Hepatocyte (in vitro differentiated cells): ENCODE results near the gene FARP2. TPM values are rescaled to one million over a fixed set of nuclear protein-coding genes. Genes with fewer than 3 reads are reported as not detected.
"Not testable (repeated sequence)": the region's sequence is repeated elsewhere in the genome, so short reads cannot be mapped to it uniquely, and the experiment has no call there.

Experiments
- DNase-seq: peaks from one replicate; pipeline ENCODE4 v3.0.0-alpha.2; 2016; ENCODE audit warnings: low spot score
- H2AFZ ChIP-seq: fragments of 200-600 bp; sonication (generic); 2 replicates; pipeline ENCODE4 v1.6.0; 2016; ENCODE audit warnings: antibody characterized with exemption, mild to moderate bottlenecking
- H3K27ac ChIP-seq: fragments of 200-600 bp; sonication (generic); 2 replicates; pipeline ENCODE4 v1.5.1; 2016; ENCODE audit warnings: mild to moderate bottlenecking
- H3K27me3 ChIP-seq: fragments of 200-600 bp; sonication (generic); 2 replicates; pipeline ENCODE4 v1.6.1; 2016
- H3K36me3 ChIP-seq: fragments of 200-600 bp; sonication (generic); replicated peaks from 2 replicates; pipeline ENCODE4 v1.5.1; 2016; ENCODE audit warnings: low read depth; ENCODE audit not compliant: insufficient read depth
- H3K4me1 ChIP-seq: fragments of 200-600 bp; sonication (generic); 2 replicates; pipeline ENCODE4 v1.5.1; 2016; ENCODE audit warnings: mild to moderate bottlenecking, moderate library complexity; ENCODE audit not compliant: insufficient read depth
- H3K4me2 ChIP-seq: fragments of 200-600 bp; sonication (generic); 2 replicates; pipeline ENCODE4 v1.6.0; 2016
- H3K4me3 ChIP-seq: fragments of 200-600 bp; sonication (generic); 2 replicates; pipeline ENCODE4 v1.5.1; 2016; ENCODE audit warnings: mild to moderate bottlenecking
- H3K79me2 ChIP-seq: fragments of 200-600 bp; sonication (generic); 2 replicates; pipeline ENCODE4 v1.6.0; 2017; ENCODE audit warnings: mild to moderate bottlenecking
- H3K9me2 ChIP-seq: fragments of 200-600 bp; sonication (generic); replicated peaks from 2 replicates; pipeline ENCODE4 v1.6.0; 2017; ENCODE audit warnings: mild to moderate bottlenecking; ENCODE audit not compliant: insufficient read depth
- H3K9me3 ChIP-seq: fragments of 200-600 bp; sonication (generic); 2 replicates; pipeline ENCODE4 v1.5.1; 2016; ENCODE audit warnings: low read depth, mild to moderate bottlenecking
- H4K20me1 ChIP-seq: fragments of 200-600 bp; sonication (generic); 2 replicates; pipeline ENCODE4 v1.6.0; 2016; ENCODE audit warnings: mild to moderate bottlenecking; ENCODE audit not compliant: insufficient read depth, poor library complexity, severe bottlenecking
- CTCF ChIP-seq: fragments of 200-600 bp; sonication (generic); IDR thresholded peaks from 2 replicates; pipeline ENCODE4 v1.5.1; 2016; ENCODE audit warnings: antibody characterized with exemption, mild to moderate bottlenecking; ENCODE audit not compliant: poor library complexity
- EZH2 ChIP-seq: fragments of 200-600 bp; sonication (generic); IDR thresholded peaks from 2 replicates; pipeline ENCODE4 v1.6.1; 2016; ENCODE audit warnings: antibody characterized with exemption, mild to moderate bottlenecking, borderline replicate concordance
- EZH2phosphoT487 ChIP-seq: fragments of 200-600 bp; sonication (generic); IDR thresholded peaks from one replicate; pipeline ENCODE4 v1.6.1; 2018; ENCODE audit warnings: antibody characterized with exemption, mild to moderate bottlenecking, low read depth, moderate library complexity; ENCODE audit not compliant: unreplicated experiment, severe bottlenecking
- WGBS: methylation state at CpG from one replicate; pipeline ENCODE4 v1.1.6; 2016; ENCODE audit warnings: low lambda C conversion rate; ENCODE audit errors: missing lambda C conversion rate; 5-methylcytosine and 5-hydroxymethylcytosine counted together
- polyA plus RNA-seq: library from polyadenylated mRNA; unstranded; fragments of >200 nt; fragmentation: Nextera tagmentation; extraction: Ambion mirVana; gene quantifications from 2 replicates; pipeline ENCODE4 v1.2.1, GENCODE V29; 2016
- total RNA-seq: library from RNA; depleted of rRNA; stranded (reverse); fragments of >200 nt; gene quantifications from 2 replicates; pipeline ENCODE4 v1.2.3, GENCODE V29; 2014

FARP2 gene
- total and polyA plus RNA-seq, 2 experiments from 2014 or later: 29.1 to 29.6 TPM

- H3K4me1 ChIP-seq: peaks cover 10% of the 10 kb centered on the region
- H4K20me1 ChIP-seq: no peaks in the 10 kb centered on the region
- no peak overlapping the region for H3K4me2 ChIP-seq
- peaks cover 53% of the 10 kb centered on the region for H3K79me2 ChIP-seq
- TF ChIP-seq EZH2phosphoT487 (no peak), EZH2 (no peak), CTCF (no peak)
- H2AFZ ChIP-seq: no peak overlapping the region
- 80% methylated on average over 2 of the region's 2 CpGs for WGBS
- H3K36me3 ChIP-seq: no peaks in the 10 kb centered on the region
- no peak overlapping the region for H3K4me3 ChIP-seq
- H3K27ac ChIP-seq: peak overlapping the region; percentile 14
- no peak for DNase-seq
- no peaks in the 10 kb centered on the region for H3K27me3 ChIP-seq
- H3K9me3 ChIP-seq: no peaks in the 10 kb centered on the region
- no peaks in the 10 kb centered on the region for H3K9me2 ChIP-seq
Observed at GRCh38 chr2:241378816-241379215, 22.7 kb downstream of the FARP2 start.

GRCh38 chr2:241379481-241380480, 23.7 kb downstream of the FARP2 start:
- WGBS: 79% methylated on average over 9 of the region's 9 CpGs
- Histone ChIP-seq H3K27ac (peak overlapping the region; percentile 53), H2AFZ (no peak overlapping the region), H3K9me2 (no peaks in the 10 kb centered on the region), H4K20me1 (no peaks in the 10 kb centered on the region), H3K27me3 (no peaks in the 10 kb centered on the region), H3K4me1 (peaks cover 3% of the 10 kb centered on the region), H3K79me2 (peaks cover 53% of the 10 kb centered on the region), H3K9me3 (no peaks in the 10 kb centered on the region), H3K4me2 (no peak overlapping the region), H3K4me3 (no peak overlapping the region), H3K36me3 (no peaks in the 10 kb centered on the region)
- no peak for DNase-seq
- TF ChIP-seq EZH2phosphoT487: no peak
- no peak for TF ChIP-seq EZH2
- TF ChIP-seq CTCF: no peak

- Histone ChIP-seq H3K27ac (no peak overlapping the region), H4K20me1 (no peaks in the 10 kb centered on the region), H3K27me3 (no peaks in the 10 kb centered on the region), H3K4me3 (no peak overlapping the region), H3K36me3 (no peaks in the 10 kb centered on the region), H3K9me3 (no peaks in the 10 kb centered on the region), H3K4me2 (no peak overlapping the region), H3K4me1 (peaks cover 5% of the 10 kb centered on the region), H3K79me2 (peaks cover 57% of the 10 kb centered on the region), H2AFZ (no peak overlapping the region), H3K9me2 (no peaks in the 10 kb centered on the region)
- no peak for TF ChIP-seq CTCF
- no peak for TF ChIP-seq EZH2phosphoT487
- TF ChIP-seq EZH2: no peak
- no peak for DNase-seq
- WGBS: 98% methylated on average over 4 of the region's 4 CpGs
Observed at GRCh38 chr2:241381872-241382271, 25.8 kb downstream of the FARP2 start.

GRCh38 chr2:241385450-241385849, 29.4 kb downstream of the FARP2 start:
- H3K4me2 ChIP-seq, H3K4me1 ChIP-seq, H3K27ac ChIP-seq, H3K9me2 ChIP-seq, H2AFZ ChIP-seq, H3K9me3 ChIP-seq, H3K36me3 ChIP-seq, H3K27me3 ChIP-seq, H3K4me3 ChIP-seq, H4K20me1 ChIP-seq, DNase-seq: not testable (repeated sequence)
- WGBS: 96% methylated on average over 7 of the region's 7 CpGs
- peaks cover 52% of the 10 kb centered on the region for H3K79me2 ChIP-seq
